Cardiac muscle cell (in vitro differentiated cells and primary cell): Measurements from ENCODE around the gene MAP2K7. TPM values are rescaled to one million over a fixed set of nuclear protein-coding genes. Genes with fewer than 3 reads are reported as not detected.

Experiments used
- DNase-seq, 2 donors: peaks; one replicate each; pipeline versions ENCODE4 v3.0.0 to v3.0.0-alpha.2; 2010 to 2017; ENCODE audit warnings: low read depth in 1 of 2, low spot score in 1 of 2
- H3K27ac ChIP-seq: fragments of 200-600 bp; sonication (generic); 2 replicates; pipeline ENCODE4 v1.5.1; 2016
- H3K27me3 ChIP-seq: fragments of 200-600 bp; sonication (generic); 2 replicates; pipeline ENCODE4 v1.6.0; 2016; ENCODE audit warnings: control low read depth
- H3K36me3 ChIP-seq: fragments of 200-600 bp; sonication (generic); 2 replicates; pipeline ENCODE4 v1.5.1; 2016; ENCODE audit warnings: control low read depth
- H3K4me1 ChIP-seq: fragments of 200-600 bp; sonication (generic); 2 replicates; pipeline ENCODE4 v1.8.1; 2017; ENCODE audit warnings: low read depth, mild to moderate bottlenecking, mixed run types
- H3K4me3 ChIP-seq: fragments of 200-600 bp; sonication (generic); 2 replicates; pipeline ENCODE4 v1.5.1; 2016; ENCODE audit warnings: mild to moderate bottlenecking
- H3K9me3 ChIP-seq: fragments of 200-600 bp; sonication (generic); 2 replicates; pipeline ENCODE4 v1.5.1; 2017; ENCODE audit warnings: low read depth, mild to moderate bottlenecking, control low read depth
- polyA plus RNA-seq: library from polyadenylated mRNA; unstranded; fragments of >200 nt; fragmentation: Nextera tagmentation; extraction: Ambion mirVana; gene quantifications from 2 replicates; pipeline ENCODE4 v1.2.1, GENCODE V29; 2016
- total RNA-seq: library from RNA; depleted of rRNA; stranded (reverse); fragments of >200 nt; gene quantifications from 2 replicates; pipeline ENCODE4 v1.2.3, GENCODE V29; 2016
- TF ChIP-seq, protein P1 (sequence below): IDR thresholded peaks from 2 replicates; pipeline ENCODE4 v1.5.1; 2012; ENCODE audit warnings: low read depth, mild to moderate bottlenecking, low read length

Gene MAP2K7
- total and polyA plus RNA-seq, 2 experiments from 2014 or later, result 12.4 to 24.1 TPM

DNA sequence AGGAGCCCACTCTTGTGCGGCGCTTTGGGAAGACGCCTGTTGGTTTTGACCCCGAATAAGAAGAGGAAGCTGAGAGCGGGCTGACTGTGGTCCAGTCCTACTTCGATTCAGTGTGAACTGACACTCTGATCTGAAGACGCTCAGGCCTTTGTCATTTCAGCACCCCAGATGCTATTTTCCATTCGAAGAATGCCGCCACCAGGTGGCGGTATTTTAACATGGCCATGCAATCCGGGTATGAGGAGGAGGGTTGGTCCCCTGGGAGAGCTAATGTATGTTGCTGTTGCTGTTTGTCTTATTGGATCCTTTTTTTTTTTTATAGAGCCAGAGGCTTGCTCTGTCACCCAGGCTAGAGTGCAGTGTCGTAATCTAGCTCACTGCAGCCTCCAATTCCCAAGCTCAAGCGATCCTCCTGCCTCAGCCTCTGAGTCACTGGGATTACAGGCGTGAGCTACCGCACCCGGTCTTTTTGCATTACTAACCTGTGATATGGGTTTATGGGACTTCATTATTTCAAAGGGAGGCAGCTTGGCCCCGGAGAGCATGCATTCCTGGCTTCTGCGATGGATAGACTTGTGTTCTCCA, 40.6 kb downstream of the MAP2K7 start:
- TF ChIP-seq, protein P1, sequence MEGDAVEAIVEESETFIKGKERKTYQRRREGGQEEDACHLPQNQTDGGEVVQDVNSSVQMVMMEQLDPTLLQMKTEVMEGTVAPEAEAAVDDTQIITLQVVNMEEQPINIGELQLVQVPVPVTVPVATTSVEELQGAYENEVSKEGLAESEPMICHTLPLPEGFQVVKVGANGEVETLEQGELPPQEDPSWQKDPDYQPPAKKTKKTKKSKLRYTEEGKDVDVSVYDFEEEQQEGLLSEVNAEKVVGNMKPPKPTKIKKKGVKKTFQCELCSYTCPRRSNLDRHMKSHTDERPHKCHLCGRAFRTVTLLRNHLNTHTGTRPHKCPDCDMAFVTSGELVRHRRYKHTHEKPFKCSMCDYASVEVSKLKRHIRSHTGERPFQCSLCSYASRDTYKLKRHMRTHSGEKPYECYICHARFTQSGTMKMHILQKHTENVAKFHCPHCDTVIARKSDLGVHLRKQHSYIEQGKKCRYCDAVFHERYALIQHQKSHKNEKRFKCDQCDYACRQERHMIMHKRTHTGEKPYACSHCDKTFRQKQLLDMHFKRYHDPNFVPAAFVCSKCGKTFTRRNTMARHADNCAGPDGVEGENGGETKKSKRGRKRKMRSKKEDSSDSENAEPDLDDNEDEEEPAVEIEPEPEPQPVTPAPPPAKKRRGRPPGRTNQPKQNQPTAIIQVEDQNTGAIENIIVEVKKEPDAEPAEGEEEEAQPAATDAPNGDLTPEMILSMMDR, result peak; percentile 81

DNA sequence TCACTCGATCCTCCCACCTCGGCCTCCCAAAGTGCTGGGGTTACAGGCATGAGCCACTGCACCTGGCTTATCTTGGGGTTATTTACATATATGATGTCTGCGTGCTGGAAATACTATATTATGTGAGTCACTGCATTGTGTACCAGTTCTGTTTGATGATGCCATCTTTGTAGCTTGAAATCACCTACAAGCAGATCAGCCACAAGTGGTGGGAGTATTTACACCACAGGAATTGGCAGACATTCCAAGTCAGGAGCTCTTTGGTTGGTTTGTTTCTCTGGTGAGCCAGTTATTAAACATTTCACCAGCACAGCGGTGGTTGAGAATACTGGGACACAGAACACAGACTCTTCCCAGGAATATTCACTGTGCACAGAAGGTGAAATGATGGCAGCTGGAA, 44.3 kb downstream of the MAP2K7 start:
- Histone ChIP-seq H3K9me3 (no peaks in the 10 kb centered on the region), H3K27me3 (no peaks in the 10 kb centered on the region), H3K4me3 (no peak overlapping the region), H3K27ac (no peak overlapping the region), H3K4me1 (peaks cover under 1% of the 10 kb centered on the region), H3K36me3 (no peaks in the 10 kb centered on the region)
- TF ChIP-seq, protein P1, result no peak
- DNase-seq, result peak in 1 of 2 donors; percentile 16

More for the DNA sequence above, 40.6 kb downstream of the MAP2K7 start:
- H3K4me3 ChIP-seq, result peak overlapping the region; percentile 46
- H3K4me1 ChIP-seq, result peaks cover 3% of the 10 kb centered on the region
- peak overlapping the region; percentile 84 for H3K27ac ChIP-seq
- no peaks in the 10 kb centered on the region for H3K9me3 ChIP-seq
- peaks cover 9% of the 10 kb centered on the region for H3K36me3 ChIP-seq
- DNase-seq, result peak; percentile 91 to 97
- no peaks in the 10 kb centered on the region for H3K27me3 ChIP-seq

DNA sequence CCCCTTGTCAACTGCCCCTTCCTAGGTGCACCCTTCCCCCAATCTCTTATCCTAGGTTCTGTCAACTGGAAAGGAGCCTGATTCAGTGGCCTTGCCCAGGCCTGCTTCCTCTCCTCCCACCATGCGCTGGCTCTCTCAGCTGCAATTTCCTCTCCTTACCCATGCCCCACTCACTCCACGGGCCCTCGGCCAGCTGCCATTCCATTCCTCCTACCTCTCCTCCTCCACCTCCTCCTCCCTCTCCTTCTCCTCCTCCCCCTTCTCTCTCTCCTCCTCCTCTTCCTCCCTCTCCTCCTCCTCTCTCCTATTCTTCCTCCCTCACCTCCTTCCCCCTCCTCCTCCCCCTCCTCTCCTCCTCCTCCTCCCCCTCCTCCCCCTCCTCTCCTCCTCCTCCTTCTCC, 49.4 kb downstream of the MAP2K7 start:
- Histone ChIP-seq H3K27ac (no peak overlapping the region), H3K27me3 (no peaks in the 10 kb centered on the region), H3K4me1 (no peaks in the 10 kb centered on the region), H3K4me3 (no peak overlapping the region), H3K36me3 (no peaks in the 10 kb centered on the region), H3K9me3 (no peaks in the 10 kb centered on the region)
- DNase-seq, result peak in 1 of 2 donors; percentile 81
- TF ChIP-seq, protein P1, result no peak

DNA sequence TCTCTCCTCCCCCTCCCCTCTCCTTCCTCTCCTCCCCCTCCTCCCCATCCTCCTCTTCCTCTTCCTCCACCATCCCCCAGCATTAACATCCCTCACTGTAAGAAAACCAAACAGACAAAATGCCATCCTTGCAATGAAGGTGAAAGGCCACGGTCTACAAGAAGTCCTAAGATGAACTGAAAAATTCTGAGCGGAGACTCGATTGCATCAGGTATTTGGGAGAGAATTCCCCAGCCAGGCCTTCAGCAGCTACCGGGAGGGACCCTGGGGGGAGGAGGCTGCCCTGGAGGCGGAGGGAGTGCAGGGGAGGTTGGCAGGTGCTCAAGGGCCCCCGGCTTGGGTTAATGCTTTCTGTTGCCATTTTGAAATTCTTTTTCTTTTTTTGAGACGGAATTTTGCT, 49.9 kb downstream of the MAP2K7 start:
- H3K4me3 ChIP-seq, result no peak overlapping the region
- TF ChIP-seq, protein P1, result no peak
- H3K4me1 ChIP-seq, result no peaks in the 10 kb centered on the region
- H3K36me3 ChIP-seq, result no peaks in the 10 kb centered on the region
- DNase-seq, result peak in 1 of 2 donors; percentile 33
- H3K27ac ChIP-seq, result no peak overlapping the region
- H3K9me3 ChIP-seq, result no peaks in the 10 kb centered on the region
- H3K27me3 ChIP-seq, result no peaks in the 10 kb centered on the region

DNA sequence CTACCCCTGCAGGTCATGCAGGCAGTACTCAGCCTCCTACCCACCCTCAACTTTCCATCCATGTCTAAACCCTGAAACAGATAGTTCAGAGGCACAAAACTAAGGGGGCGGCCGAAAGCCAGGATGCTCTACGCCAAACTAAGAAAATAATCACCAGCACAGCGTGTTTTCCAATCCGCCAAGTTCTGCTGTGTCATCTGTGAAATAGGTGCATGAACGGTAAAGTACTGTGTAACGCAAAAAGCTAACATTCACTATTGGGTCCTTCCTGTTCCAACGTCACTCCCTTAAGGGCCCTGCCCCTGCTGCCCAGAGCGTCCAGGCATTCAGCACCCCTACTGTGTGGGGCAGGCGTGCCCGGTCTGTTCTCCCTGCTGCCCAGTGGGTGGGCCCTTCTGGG, 52.0 kb downstream of the MAP2K7 start:
- no peak overlapping the region for H3K4me3 ChIP-seq
- H3K36me3 ChIP-seq, result peaks cover 3% of the 10 kb centered on the region
- TF ChIP-seq, protein P1, result no peak

More for the DNA sequence above, 52.0 kb downstream of the MAP2K7 start:
- Histone ChIP-seq H3K9me3 (no peaks in the 10 kb centered on the region), H3K27ac (no peak overlapping the region), H3K4me1 (no peaks in the 10 kb centered on the region), H3K27me3 (no peaks in the 10 kb centered on the region)
- DNase-seq, result no peak
